H1 (cell line): Measurements from ENCODE around the gene TBC1D22A. TPM values are rescaled to one million over a fixed set of nuclear protein-coding genes. Genes with fewer than 3 reads are reported as not detected.

ENCODE experiments used
- CTCF ChIA-PET: fragments of 300-600 bp; sonication (Branson Sonifier 250); formaldehyde crosslinking; loops from one replicate; lab custom pipeline; 2021; ENCODE audit not compliant: partially characterized antibody; lab: Charles Lee
- POLR2A ChIA-PET: fragments of 300-600 bp; sonication (Branson Sonifier 250); formaldehyde crosslinking; loops from one replicate; lab custom pipeline; 2021; ENCODE audit warnings: inconsistent platforms; ENCODE audit not compliant: partially characterized antibody; lab: Charles Lee
- DNase-seq, 2 experiments: peaks; one replicate each; pipeline versions ENCODE4 v3.0.0 to v3.0.0-alpha.2; 2010 to 2022; ENCODE audit warnings: low spot score in 2 of 2, low read depth in 1 of 2, mixed read lengths in 1 of 2
- FAIRE-seq: peaks from 2 replicates; lab custom pipeline; 2011; peaks lifted over from hg19 to GRCh38; lab: Jason Lieb, UNC
- H2AFZ ChIP-seq: 2 replicates; pipeline ENCODE4 v1.8.1; 2012; ENCODE audit warnings: low read length, inconsistent platforms
- H2AK5ac ChIP-seq: 2 replicates; pipeline ENCODE4 v1.6.1; 2013; ENCODE audit warnings: low read depth, low read length
- H2BK120ac ChIP-seq: replicated peaks from 2 replicates; pipeline ENCODE3; 2013; ENCODE audit warnings: low read depth, low read length, inconsistent platforms
- H2BK12ac ChIP-seq: 2 replicates; pipeline ENCODE4 v1.6.1; 2013; ENCODE audit warnings: low read depth, low read length
- H2BK15ac ChIP-seq: 2 replicates; pipeline ENCODE4 v1.6.1; 2013; ENCODE audit warnings: low read length
- H2BK20ac ChIP-seq: 2 replicates; pipeline ENCODE4 v1.6.1; 2013; ENCODE audit warnings: low read length
- H2BK5ac ChIP-seq: 2 replicates; pipeline ENCODE4 v1.6.1; 2013; ENCODE audit warnings: low read depth, low read length
- H3K14ac ChIP-seq: 2 replicates; pipeline ENCODE4 v1.6.1; 2013; ENCODE audit warnings: inconsistent platforms; ENCODE audit not compliant: insufficient read length
- H3K18ac ChIP-seq: 2 replicates; pipeline ENCODE4 v1.6.1; 2013; ENCODE audit warnings: low read length; ENCODE audit errors: extremely low read depth
- H3K23ac ChIP-seq: 2 replicates; pipeline ENCODE4 v1.6.1; 2013; ENCODE audit warnings: inconsistent platforms; ENCODE audit not compliant: insufficient read length
- H3K23me2 ChIP-seq: 2 replicates; pipeline ENCODE4 v1.6.1; 2013; ENCODE audit warnings: low read depth, low read length
- H3K27ac ChIP-seq: 2 replicates; pipeline ENCODE4 v1.6.1; 2011; ENCODE audit warnings: low read depth, low read length, inconsistent platforms
- H3K27me3 ChIP-seq, 4 experiments: replicated peaks in 1 of 4; 1 replicate in 1 of 4; 2 replicates in 3 of 4; pipeline versions ENCODE4 v1.6.1 to v1.8.1; 2011 to 2013; ENCODE audit warnings: low read length in 3 of 4, mild to moderate bottlenecking in 3 of 4, inconsistent platforms in 2 of 4, mixed read lengths in 2 of 4, moderate library complexity in 1 of 4; ENCODE audit not compliant: control insufficient read depth in 3 of 4, insufficient read depth in 3 of 4; ENCODE audit errors: extremely low read depth in 1 of 4
- H3K36me3 ChIP-seq, 4 experiments: 2 replicates each; pipeline versions ENCODE4 v1.6.1 to v1.8.1; 2011 to 2013; ENCODE audit warnings: mild to moderate bottlenecking in 4 of 4, low read length in 3 of 4, moderate library complexity in 2 of 4, control low read depth in 1 of 4, inconsistent platforms in 1 of 4; ENCODE audit not compliant: insufficient read depth in 4 of 4, control insufficient read depth in 2 of 4
- H3K4ac ChIP-seq: replicated peaks from 2 replicates; pipeline ENCODE3; 2013; ENCODE audit warnings: low read length, low read depth, mixed read lengths, inconsistent platforms; ENCODE audit not compliant: insufficient read length
- H3K4me1 ChIP-seq, 4 experiments: replicated peaks in 1 of 4; 1 replicate in 1 of 4; 2 replicates in 3 of 4; pipeline versions ENCODE4 v1.6.1 to v1.8.1; 2011 to 2013; ENCODE audit warnings: low read length in 3 of 4, inconsistent platforms in 2 of 4, mixed read lengths in 1 of 4; ENCODE audit not compliant: insufficient read depth in 4 of 4, control insufficient read depth in 3 of 4
- H3K4me2 ChIP-seq, 2 experiments: 2 replicates each; pipeline versions ENCODE4 v1.6.1 to v1.8.1; 2011 to 2013; ENCODE audit warnings: low read depth in 2 of 2, low read length in 2 of 2, control low read depth in 1 of 2, inconsistent platforms in 1 of 2, mild to moderate bottlenecking in 1 of 2; ENCODE audit not compliant: insufficient read depth in 1 of 2
- H3K4me3 ChIP-seq, 4 experiments: fragments of 200-600, 300-600 bp in 1 of 4; sonication (generic), shearing (Covaris generic), sonication (Bioruptor Twin) in 1 of 4; 2 replicates each; pipeline versions ENCODE4 v1.5.1 to v1.8.1; 2011 to 2016; ENCODE audit warnings: low read length in 4 of 4, low read depth in 3 of 4, control low read depth in 2 of 4, inconsistent platforms in 2 of 4, mild to moderate bottlenecking in 2 of 4, mixed read lengths in 1 of 4, moderate library complexity in 1 of 4; ENCODE audit not compliant: insufficient read depth in 2 of 4; ENCODE audit errors: extremely low read depth in 1 of 4
- H3K56ac ChIP-seq: replicated peaks from 2 replicates; pipeline ENCODE3; 2013; ENCODE audit warnings: low read depth, mild to moderate bottlenecking, mixed read lengths, low read length, inconsistent platforms; ENCODE audit not compliant: insufficient read length
- H3K79me1 ChIP-seq: 2 replicates; pipeline ENCODE4 v1.6.1; 2013; ENCODE audit warnings: low read depth, low read length, control low read depth
- H3K79me2 ChIP-seq, 2 experiments: 2 replicates each; pipeline versions ENCODE4 v1.6.1 to v1.8.1; 2012 to 2013; ENCODE audit warnings: low read length in 2 of 2, mild to moderate bottlenecking in 2 of 2, inconsistent platforms in 1 of 2; ENCODE audit not compliant: insufficient read depth in 2 of 2, control insufficient read depth in 1 of 2
- H3K9ac ChIP-seq, 4 experiments: replicated peaks in 1 of 4; 1 replicate in 1 of 4; 2 replicates in 3 of 4; pipeline versions ENCODE4 v1.6.1 to v1.8.1; 2011 to 2013; ENCODE audit warnings: low read depth in 3 of 4, low read length in 3 of 4, control low read depth in 2 of 4, mild to moderate bottlenecking in 2 of 4, moderate library complexity in 2 of 4, inconsistent platforms in 1 of 4; ENCODE audit errors: extremely low read depth in 1 of 4
- H3K9me3 ChIP-seq, 2 experiments: 2 replicates each; pipeline versions ENCODE4 v1.6.1 to v1.8.1; 2012 to 2013; ENCODE audit warnings: mild to moderate bottlenecking in 2 of 2, moderate library complexity in 2 of 2, control low read depth in 1 of 2, inconsistent platforms in 1 of 2, low read depth in 1 of 2, low read length in 1 of 2, mixed read lengths in 1 of 2; ENCODE audit not compliant: insufficient read depth in 2 of 2
- H4K20me1 ChIP-seq, 2 experiments: replicated peaks in 1 of 2; 2 replicates each; pipeline versions ENCODE3 to v1.8.1; 2011 to 2013; ENCODE audit warnings: inconsistent platforms in 2 of 2, low read length in 2 of 2, mild to moderate bottlenecking in 1 of 2; ENCODE audit not compliant: insufficient read depth in 2 of 2, control insufficient read depth in 1 of 2
- H4K5ac ChIP-seq: 2 replicates; pipeline ENCODE4 v1.6.1; 2013; ENCODE audit warnings: low read length, low read depth, mixed read lengths, inconsistent platforms; ENCODE audit not compliant: insufficient read length
- H4K8ac ChIP-seq: 2 replicates; pipeline ENCODE4 v1.8.0; 2013; ENCODE audit warnings: mild to moderate bottlenecking, moderate library complexity, low read length, inconsistent platforms; ENCODE audit not compliant: insufficient read depth; ENCODE audit errors: extremely low read depth
- H4K91ac ChIP-seq: replicated peaks from 2 replicates; pipeline ENCODE3; 2013; ENCODE audit warnings: low read length, mixed read lengths, inconsistent platforms; ENCODE audit not compliant: insufficient read length
- BACH1 ChIP-seq: IDR thresholded peaks from 2 replicates; pipeline ENCODE4 v1.6.1; 2012; ENCODE audit warnings: low read length, improper control_type of control experiment
- CHD1 ChIP-seq: IDR thresholded peaks from 2 replicates; pipeline ENCODE4 v1.6.1; 2012; ENCODE audit warnings: low read depth, low read length, improper control_type of control experiment
- HDAC6 ChIP-seq: IDR thresholded peaks from one replicate; pipeline ENCODE4 v1.7.1; 2012; ENCODE audit warnings: low read depth, mild to moderate bottlenecking, inconsistent platforms, low read length, moderate library complexity
- KDM1A ChIP-seq: fragments of 200-600, 300-600 bp; sonication (generic); IDR thresholded peaks from 2 replicates; pipeline ENCODE4 v1.7.1; 2016; ENCODE audit warnings: mild to moderate bottlenecking, low read length, borderline replicate concordance
- PHF8 ChIP-seq: fragments of 200-600 bp; sonication (generic); conservative IDR thresholded peaks from 2 replicates; pipeline ENCODE4 v1.7.1; 2012; ENCODE audit warnings: low read depth, mild to moderate bottlenecking, inconsistent platforms, low read length, moderate library complexity
- RFX5 ChIP-seq: IDR thresholded peaks from 2 replicates; pipeline ENCODE4 v1.6.1; 2011; ENCODE audit warnings: low read depth, low read length, improper control_type of control experiment, borderline replicate concordance
- SP2 ChIP-seq: IDR thresholded peaks from 2 replicates; pipeline ENCODE4 v1.6.1; 2012; ENCODE audit warnings: mild to moderate bottlenecking, low read length, inconsistent platforms
- WGBS, 2 experiments: shearing (Covaris generic) in 1 of 2; methylation state at CpG; one replicate each; pipeline versions ENCODE4 v1.1.6 to v1.1.7; 2013 to 2015; ENCODE audit warnings: low lambda C conversion rate in 2 of 2, mixed read lengths in 2 of 2, inconsistent platforms in 1 of 2, low coverage in 1 of 2, missing lambda C conversion rate in 1 of 2; ENCODE audit not compliant: insufficient replicate concordance in 2 of 2, insufficient coverage in 1 of 2, insufficient read length in 1 of 2; ENCODE audit errors: extremely low coverage in 1 of 2, missing lambda C conversion rate in 1 of 2; 5-methylcytosine and 5-hydroxymethylcytosine counted together
- polyA plus RNA-seq, 7 experiments: library from polyadenylated mRNA; depleted of rRNA in 3 of 7; stranded (reverse) in 5 of 7; unstranded in 2 of 7; fragments of >200 nt in 5 of 7; fragments of 200-250 nt in 2 of 7; gene quantifications; 1 replicate in 5 of 7; 2 replicates in 1 of 7; 4 replicates in 1 of 7; pipeline versions ENCODE4 v1.2.1 to v1.2.3, GENCODE V29; 2011 to 2013; ENCODE audit warnings: missing spikeins in 2 of 7, mixed read lengths in 2 of 7
- total RNA-seq: library from RNA; stranded (reverse); fragmentation: NEBNext Ultra II Directional; extraction: Animal tissue kit (Norgen Biotek cat#: 25700); gene quantifications from 2 replicates; pipeline ENCODE4 v1.2.1, GENCODE V29; 2021
- TF ChIP-seq, protein P1 (sequence below): IDR thresholded peaks from 2 replicates; pipeline ENCODE4 v1.6.1; 2012; ENCODE audit warnings: inconsistent platforms
- TF ChIP-seq, protein P2 (sequence below): IDR thresholded peaks from 2 replicates; pipeline ENCODE4 v1.6.1; 2012; ENCODE audit warnings: low read length, inconsistent platforms
- TF ChIP-seq, protein P3 (sequence below): IDR thresholded peaks from 2 replicates; pipeline ENCODE4 v1.6.1; 2011; ENCODE audit warnings: low read depth, mild to moderate bottlenecking, low read length; ENCODE audit not compliant: insufficient read depth

Gene TBC1D22A
- total and polyA plus RNA-seq, 2 of the 8 experiments (the other 6 are each of a cell fraction or from before 2014, with no cell fraction given): 11.9 to 18.4 TPM

DNA sequence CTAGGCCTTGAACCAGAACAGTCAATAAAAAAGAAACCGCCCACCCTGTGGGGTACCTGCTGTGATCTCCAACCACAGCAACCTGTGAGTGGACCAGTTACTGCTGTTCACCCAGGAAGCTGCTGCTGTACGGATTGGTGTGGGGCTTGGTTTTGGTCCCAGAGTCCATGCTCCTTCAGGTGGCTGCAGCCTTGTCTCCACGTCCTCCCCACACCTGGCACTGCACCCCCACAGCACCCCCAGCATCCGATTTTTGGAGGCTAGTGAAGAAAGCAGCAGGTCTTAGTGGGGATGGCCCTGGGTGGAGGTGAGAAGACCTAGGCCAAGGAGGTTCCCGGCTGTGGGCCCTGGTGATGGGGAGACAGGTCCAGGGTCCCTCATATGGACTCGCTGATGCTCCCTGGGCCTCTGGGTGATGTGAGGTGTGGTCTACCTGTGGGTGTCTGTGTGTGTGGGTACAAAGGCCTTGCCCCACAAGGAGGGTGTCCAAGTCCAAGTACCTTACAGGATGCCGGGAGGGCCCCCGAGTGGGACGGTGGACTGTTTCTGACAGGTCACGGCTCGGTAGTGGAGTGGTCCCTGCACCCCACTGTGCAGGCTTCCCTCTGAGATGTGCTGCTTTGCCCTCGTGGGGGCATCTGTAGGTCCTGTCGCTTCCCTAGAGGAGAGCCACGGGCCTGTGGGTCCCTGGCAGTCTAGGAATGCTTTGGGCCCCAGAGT, 283.4 kb downstream of the TBC1D22A start:
- Histone ChIP-seq H2BK20ac (no peak overlapping the region), H3K56ac (no peak overlapping the region), H3K23ac (no peak overlapping the region), H3K4me2 (no peak overlapping the region), H2AFZ (no peak overlapping the region), H4K8ac (no peak overlapping the region), H4K5ac (no peak overlapping the region), H3K9me3 (no peaks in the 10 kb centered on the region), H3K79me1 (peaks cover 3% of the 10 kb centered on the region; the same call in 1 of the 2 replicates), H2BK12ac (no peak overlapping the region), H3K4me3 (no peak overlapping the region), H3K27me3 (no peaks in the 10 kb centered on the region), H3K27ac (no peak overlapping the region), H2BK15ac (no peak overlapping the region), H3K4me1 (peaks cover 0 to 7% (median 2%) of the 10 kb centered on the region in 4 experiments; a peak in 4 of 7 replicates), H3K18ac (no peak overlapping the region), H3K36me3 (no peaks in the 10 kb centered on the region; a peak in 1 of 8 replicates), H2BK120ac (no peak overlapping the region), H4K91ac (no peak overlapping the region), H2AK5ac (no peak overlapping the region), H4K20me1 (peaks cover 1% of the 10 kb centered on the region in 2 experiments), H3K14ac (no peak overlapping the region), H2BK5ac (no peak overlapping the region), H3K9ac (no peak overlapping the region), H3K4ac (no peak overlapping the region), H3K23me2 (no peaks in the 10 kb centered on the region), H3K79me2 (no peaks in the 10 kb centered on the region)
- ChIA-PET POLR2A (no interaction called here), CTCF (interaction anchor here (0.6 to 1.4 kb wide), 3 partner anchors 10 to 219 kb away, joined by 3 to 4 read pairs (median 3); no protein-coding TSS in a partner anchor)
- WGBS, 2 experiments: 90% methylated on average over 14 of the region's 14 CpGs; no CpG with 5 or more reads in 1 of the 2 experiments
- DNase-seq: no peak
- no peak for FAIRE-seq
- TF ChIP-seq SP2: no peak
- TF ChIP-seq KDM1A: no peak
- TF ChIP-seq, protein P1, sequence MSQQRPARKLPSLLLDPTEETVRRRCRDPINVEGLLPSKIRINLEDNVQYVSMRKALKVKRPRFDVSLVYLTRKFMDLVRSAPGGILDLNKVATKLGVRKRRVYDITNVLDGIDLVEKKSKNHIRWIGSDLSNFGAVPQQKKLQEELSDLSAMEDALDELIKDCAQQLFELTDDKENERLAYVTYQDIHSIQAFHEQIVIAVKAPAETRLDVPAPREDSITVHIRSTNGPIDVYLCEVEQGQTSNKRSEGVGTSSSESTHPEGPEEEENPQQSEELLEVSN: no peak
- no peak for TF ChIP-seq BACH1
- TF ChIP-seq, protein P2, sequence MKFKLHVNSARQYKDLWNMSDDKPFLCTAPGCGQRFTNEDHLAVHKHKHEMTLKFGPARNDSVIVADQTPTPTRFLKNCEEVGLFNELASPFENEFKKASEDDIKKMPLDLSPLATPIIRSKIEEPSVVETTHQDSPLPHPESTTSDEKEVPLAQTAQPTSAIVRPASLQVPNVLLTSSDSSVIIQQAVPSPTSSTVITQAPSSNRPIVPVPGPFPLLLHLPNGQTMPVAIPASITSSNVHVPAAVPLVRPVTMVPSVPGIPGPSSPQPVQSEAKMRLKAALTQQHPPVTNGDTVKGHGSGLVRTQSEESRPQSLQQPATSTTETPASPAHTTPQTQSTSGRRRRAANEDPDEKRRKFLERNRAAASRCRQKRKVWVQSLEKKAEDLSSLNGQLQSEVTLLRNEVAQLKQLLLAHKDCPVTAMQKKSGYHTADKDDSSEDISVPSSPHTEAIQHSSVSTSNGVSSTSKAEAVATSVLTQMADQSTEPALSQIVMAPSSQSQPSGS: no peak
- no peak for TF ChIP-seq CHD1
- TF ChIP-seq HDAC6: no peak
- TF ChIP-seq, protein P3, sequence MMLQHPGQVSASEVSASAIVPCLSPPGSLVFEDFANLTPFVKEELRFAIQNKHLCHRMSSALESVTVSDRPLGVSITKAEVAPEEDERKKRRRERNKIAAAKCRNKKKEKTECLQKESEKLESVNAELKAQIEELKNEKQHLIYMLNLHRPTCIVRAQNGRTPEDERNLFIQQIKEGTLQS: no peak
- TF ChIP-seq PHF8: no peak
- no peak for TF ChIP-seq RFX5
